ENCODE measurements around the gene CRYBG2.

CRYBG2 gene

DNA sequence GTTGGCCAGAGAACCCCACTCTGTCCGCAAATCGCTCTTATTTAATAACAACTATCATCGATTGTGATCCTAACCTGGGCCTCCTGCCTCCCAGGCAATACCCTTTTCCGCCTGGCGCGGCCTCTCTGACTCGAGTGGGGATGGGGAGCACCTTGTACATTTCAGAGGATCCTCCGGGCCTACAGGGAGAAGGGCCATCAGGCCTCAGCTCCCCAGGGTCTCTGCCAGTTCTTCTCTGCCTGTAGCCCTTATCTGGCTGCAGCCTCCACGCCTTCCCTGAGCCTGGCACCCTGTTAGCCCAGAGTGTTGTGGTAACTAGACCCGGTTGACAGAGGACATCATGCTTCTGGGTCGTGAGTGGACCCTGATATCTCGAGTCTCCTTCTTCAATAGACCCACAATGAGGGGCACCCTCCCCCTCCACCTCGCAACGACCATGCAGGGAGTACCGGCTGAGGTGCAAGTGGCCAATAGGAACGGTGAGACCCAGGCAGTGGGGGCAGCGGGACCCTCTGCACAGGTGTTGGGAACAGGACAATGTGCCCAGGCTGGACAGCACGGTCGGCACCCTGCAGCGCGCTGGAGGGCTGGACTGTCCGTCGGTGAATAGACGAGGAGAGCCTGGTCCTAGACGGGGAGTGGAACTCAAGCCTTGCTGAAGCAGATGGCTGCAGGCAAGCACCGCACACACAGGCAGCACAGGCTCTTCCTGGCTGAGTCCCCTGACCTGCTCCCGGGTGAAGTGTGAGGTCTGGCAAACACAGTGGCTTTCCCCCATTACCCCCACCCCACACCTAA is 7.1 kb upstream of the CRYBG2 start (continued):
- TF ChIP-seq ZFP30 (CRISPR knock-in tag; IDR thresholded peaks at IDR 0.05) (no peak), ZC3H10 (CRISPR knock-in tag; IDR thresholded peaks at IDR 0.05) (no peak), GLIS3 (CRISPR knock-in tag; IDR thresholded peaks at IDR 0.05) (no peak), ZNF8 (CRISPR knock-in tag; IDR thresholded peaks at IDR 0.05) (no peak)
- TF ChIP-seq, protein P1, sequence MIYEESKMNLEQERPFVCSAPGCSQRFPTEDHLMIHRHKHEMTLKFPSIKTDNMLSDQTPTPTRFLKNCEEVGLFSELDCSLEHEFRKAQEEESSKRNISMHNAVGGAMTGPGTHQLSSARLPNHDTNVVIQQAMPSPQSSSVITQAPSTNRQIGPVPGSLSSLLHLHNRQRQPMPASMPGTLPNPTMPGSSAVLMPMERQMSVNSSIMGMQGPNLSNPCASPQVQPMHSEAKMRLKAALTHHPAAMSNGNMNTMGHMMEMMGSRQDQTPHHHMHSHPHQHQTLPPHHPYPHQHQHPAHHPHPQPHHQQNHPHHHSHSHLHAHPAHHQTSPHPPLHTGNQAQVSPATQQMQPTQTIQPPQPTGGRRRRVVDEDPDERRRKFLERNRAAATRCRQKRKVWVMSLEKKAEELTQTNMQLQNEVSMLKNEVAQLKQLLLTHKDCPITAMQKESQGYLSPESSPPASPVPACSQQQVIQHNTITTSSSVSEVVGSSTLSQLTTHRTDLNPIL (CRISPR knock-in tag; IDR thresholded peaks at IDR 0.05; ENCODE audit: low read depth): no peak
- TF ChIP-seq, protein P2, sequence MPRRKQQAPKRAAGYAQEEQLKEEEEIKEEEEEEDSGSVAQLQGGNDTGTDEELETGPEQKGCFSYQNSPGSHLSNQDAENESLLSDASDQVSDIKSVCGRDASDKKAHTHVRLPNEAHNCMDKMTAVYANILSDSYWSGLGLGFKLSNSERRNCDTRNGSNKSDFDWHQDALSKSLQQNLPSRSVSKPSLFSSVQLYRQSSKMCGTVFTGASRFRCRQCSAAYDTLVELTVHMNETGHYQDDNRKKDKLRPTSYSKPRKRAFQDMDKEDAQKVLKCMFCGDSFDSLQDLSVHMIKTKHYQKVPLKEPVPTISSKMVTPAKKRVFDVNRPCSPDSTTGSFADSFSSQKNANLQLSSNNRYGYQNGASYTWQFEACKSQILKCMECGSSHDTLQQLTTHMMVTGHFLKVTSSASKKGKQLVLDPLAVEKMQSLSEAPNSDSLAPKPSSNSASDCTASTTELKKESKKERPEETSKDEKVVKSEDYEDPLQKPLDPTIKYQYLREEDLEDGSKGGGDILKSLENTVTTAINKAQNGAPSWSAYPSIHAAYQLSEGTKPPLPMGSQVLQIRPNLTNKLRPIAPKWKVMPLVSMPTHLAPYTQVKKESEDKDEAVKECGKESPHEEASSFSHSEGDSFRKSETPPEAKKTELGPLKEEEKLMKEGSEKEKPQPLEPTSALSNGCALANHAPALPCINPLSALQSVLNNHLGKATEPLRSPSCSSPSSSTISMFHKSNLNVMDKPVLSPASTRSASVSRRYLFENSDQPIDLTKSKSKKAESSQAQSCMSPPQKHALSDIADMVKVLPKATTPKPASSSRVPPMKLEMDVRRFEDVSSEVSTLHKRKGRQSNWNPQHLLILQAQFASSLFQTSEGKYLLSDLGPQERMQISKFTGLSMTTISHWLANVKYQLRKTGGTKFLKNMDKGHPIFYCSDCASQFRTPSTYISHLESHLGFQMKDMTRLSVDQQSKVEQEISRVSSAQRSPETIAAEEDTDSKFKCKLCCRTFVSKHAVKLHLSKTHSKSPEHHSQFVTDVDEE (CRISPR knock-in tag; IDR thresholded peaks at IDR 0.05): no peak

DNA sequence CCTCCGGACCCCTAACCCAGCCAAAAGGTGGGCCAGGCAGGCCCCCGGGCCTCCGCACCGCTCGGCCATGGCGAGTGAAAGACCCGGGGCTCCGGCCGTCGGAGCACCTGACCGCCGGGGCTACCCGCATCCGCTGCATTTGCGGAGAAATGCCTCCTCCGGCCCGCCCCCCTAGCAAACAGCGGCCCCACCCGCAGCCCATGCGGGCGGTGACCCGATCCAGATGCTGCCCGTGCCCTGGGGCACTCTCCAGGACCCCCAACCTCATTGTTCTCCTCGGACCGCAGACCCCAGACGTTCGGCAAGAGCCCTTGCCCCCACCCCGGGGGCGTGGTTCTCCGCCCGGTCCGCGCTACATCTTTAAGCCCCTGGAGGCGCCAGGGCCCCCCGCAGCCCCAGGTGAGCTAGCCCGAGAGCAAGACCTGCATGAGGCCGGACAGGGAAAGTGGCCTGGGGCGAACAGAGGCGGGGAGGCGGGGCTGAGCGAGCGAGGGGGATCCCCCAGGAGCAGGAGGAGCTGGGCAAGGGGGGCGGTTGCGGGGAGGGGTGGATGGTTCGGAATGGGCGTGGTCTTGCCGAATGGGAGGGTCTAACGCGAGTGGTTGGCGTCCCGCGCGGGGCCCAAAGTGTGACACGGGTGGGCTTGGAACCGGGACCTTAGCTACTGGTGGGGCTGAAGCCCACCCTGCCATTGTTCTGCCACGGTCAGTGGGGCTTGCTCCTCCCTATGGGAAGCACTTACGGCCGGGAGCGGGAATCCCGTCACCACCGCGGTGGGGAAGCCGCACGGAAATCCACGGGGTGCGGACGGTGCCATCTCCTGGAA is 6.3 kb upstream of the CRYBG2 start:
- TF ChIP-seq ZFP3 (CRISPR knock-in tag; IDR thresholded peaks at IDR 0.05) (no peak), GLIS3 (CRISPR knock-in tag; IDR thresholded peaks at IDR 0.05) (no peak), ZC3H10 (CRISPR knock-in tag; IDR thresholded peaks at IDR 0.05) (no peak), ZFP30 (CRISPR knock-in tag; IDR thresholded peaks at IDR 0.05) (no peak), ESRRG (CRISPR knock-in tag; IDR thresholded peaks at IDR 0.05) (no peak), ISL1 (CRISPR knock-in tag; IDR thresholded peaks at IDR 0.05) (no peak), CSDC2 (CRISPR knock-in tag; IDR thresholded peaks at IDR 0.05) (no peak), OSR1 (CRISPR knock-in tag; IDR thresholded peaks at IDR 0.05) (no peak), ZNF8 (CRISPR knock-in tag; IDR thresholded peaks at IDR 0.05) (no peak), ARNTL (CRISPR knock-in tag; IDR thresholded peaks at IDR 0.05; ENCODE audit: borderline replicate concordance, low read depth) (no peak), TCF4 (CRISPR knock-in tag; IDR thresholded peaks at IDR 0.05; ENCODE audit: borderline replicate concordance) (no peak), PPARA (CRISPR knock-in tag; IDR thresholded peaks at IDR 0.05; ENCODE audit: borderline replicate concordance) (no peak), SNAI2 (CRISPR knock-in tag; IDR thresholded peaks at IDR 0.05) (no peak)
- TF ChIP-seq, protein P1 (CRISPR knock-in tag; IDR thresholded peaks at IDR 0.05; ENCODE audit: low read depth): no peak
- TF ChIP-seq, protein P3, sequence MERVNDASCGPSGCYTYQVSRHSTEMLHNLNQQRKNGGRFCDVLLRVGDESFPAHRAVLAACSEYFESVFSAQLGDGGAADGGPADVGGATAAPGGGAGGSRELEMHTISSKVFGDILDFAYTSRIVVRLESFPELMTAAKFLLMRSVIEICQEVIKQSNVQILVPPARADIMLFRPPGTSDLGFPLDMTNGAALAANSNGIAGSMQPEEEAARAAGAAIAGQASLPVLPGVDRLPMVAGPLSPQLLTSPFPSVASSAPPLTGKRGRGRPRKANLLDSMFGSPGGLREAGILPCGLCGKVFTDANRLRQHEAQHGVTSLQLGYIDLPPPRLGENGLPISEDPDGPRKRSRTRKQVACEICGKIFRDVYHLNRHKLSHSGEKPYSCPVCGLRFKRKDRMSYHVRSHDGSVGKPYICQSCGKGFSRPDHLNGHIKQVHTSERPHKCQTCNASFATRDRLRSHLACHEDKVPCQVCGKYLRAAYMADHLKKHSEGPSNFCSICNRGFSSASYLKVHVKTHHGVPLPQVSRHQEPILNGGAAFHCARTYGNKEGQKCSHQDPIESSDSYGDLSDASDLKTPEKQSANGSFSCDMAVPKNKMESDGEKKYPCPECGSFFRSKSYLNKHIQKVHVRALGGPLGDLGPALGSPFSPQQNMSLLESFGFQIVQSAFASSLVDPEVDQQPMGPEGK (CRISPR knock-in tag; IDR thresholded peaks at IDR 0.05; ENCODE audit: borderline replicate concordance): no peak
- TF ChIP-seq, protein P2 (CRISPR knock-in tag; IDR thresholded peaks at IDR 0.05): no peak
- peak; percentile 10; the same call in 2 of the 3 replicates for ATAC-seq

Measured in SK-N-SH treated with all-trans-retinoic acid at 6 μM for 48 hours (cell line).